GM12878 (cell line): ENCODE results near the gene NEAT1.

Experiments
- CTCF ChIP-seq, 3 experiments: IDR thresholded peaks in 2 of 3; conservative IDR thresholded peaks in 1 of 3; 2 replicates each; pipeline ENCODE4 v1.5.1; 2011; ENCODE audit warnings: low read depth in 3 of 3, low read length in 3 of 3, mild to moderate bottlenecking in 3 of 3, control low read depth in 2 of 3, moderate library complexity in 2 of 3, inconsistent platforms in 1 of 3, mixed read lengths in 1 of 3; ENCODE audit not compliant: control insufficient read depth in 2 of 3, insufficient read depth in 1 of 3; ENCODE audit errors: extremely low read depth in 1 of 3
- EP300 ChIP-seq, 2 experiments: fragments of 150-350 bp in 1 of 2; IDR thresholded peaks; 2 replicates each; pipeline ENCODE4 v1.6.1; 2011 to 2012; ENCODE audit warnings: low read depth in 2 of 2, low read length in 2 of 2, borderline replicate concordance in 1 of 2, improper control_type of control experiment in 1 of 2, inconsistent platforms in 1 of 2; ENCODE audit not compliant: control insufficient read depth in 1 of 2
- ESRRA ChIP-seq: IDR thresholded peaks from 2 replicates; pipeline ENCODE4 v1.6.1; 2012; ENCODE audit warnings: mild to moderate bottlenecking, low read length, improper control_type of control experiment
- HCFC1 ChIP-seq: fragments of 150-350 bp; IDR thresholded peaks from 2 replicates; pipeline ENCODE4 v1.6.1; 2014; ENCODE audit warnings: low read length
- NFYB ChIP-seq: IDR thresholded peaks from 2 replicates; pipeline ENCODE4 v1.6.1; 2011; ENCODE audit warnings: low read depth, mild to moderate bottlenecking, low read length, improper control_type of control experiment, moderate library complexity; ENCODE audit not compliant: insufficient read depth
- POLR2A ChIP-seq: IDR thresholded peaks from 2 replicates; pipeline ENCODE4 v1.6.1; 2011; ENCODE audit warnings: low read depth, mild to moderate bottlenecking, low read length
- RELB ChIP-seq: fragments of 450-650 bp; IDR thresholded peaks from 2 replicates; pipeline ENCODE4 v1.6.1; 2017; ENCODE audit warnings: low read depth, mild to moderate bottlenecking, moderate library complexity

DNA sequence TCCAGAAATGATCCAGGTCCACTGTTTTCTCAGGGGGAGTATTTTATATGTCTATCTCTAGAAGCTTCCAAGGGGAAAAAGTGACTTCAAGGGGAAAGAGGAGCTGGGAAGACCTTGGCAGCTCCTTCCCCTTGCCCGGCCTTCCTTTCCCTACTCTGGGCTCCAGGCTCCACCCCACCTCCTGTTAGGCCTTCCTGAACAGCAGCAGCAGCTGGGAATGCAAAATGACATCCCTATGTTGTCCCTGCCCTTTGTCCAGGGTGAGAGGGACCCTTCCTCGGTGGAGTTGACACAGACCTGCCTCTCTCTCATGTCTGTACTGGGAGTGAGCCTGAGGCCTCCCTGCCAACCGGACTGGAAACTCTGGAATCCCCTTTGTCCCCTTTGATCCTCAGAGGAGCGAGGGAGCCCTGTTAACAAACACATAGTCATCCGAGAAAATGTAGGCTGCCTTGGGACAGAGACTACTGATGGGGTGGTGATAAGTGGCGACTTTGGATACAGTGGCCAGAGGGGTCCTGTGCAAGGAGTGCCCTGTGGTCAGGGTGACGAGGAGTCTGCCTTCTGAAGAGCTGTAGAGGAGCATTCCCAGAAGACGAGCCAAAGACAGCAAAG is 67.2 kb downstream of the NEAT1 start:
- no peak for TF ChIP-seq CTCF (IDR thresholded peaks at IDR 0.05 in 2 of 3, conservative IDR thresholded peaks at IDR 0.05 in 1 of 3; ENCODE audit: control insufficient read depth in 2 of 3, extremely low read depth in 1 of 3, insufficient read depth in 1 of 3, low read depth in 3 of 3, low read length in 3 of 3)
- TF ChIP-seq EP300 (IDR thresholded peaks at IDR 0.05; ENCODE audit: borderline replicate concordance in 1 of 2, control insufficient read depth in 1 of 2, low read depth in 2 of 2, low read length in 2 of 2) = no peak
- TF ChIP-seq NFYB = no peak
- TF ChIP-seq POLR2A = no peak
- TF ChIP-seq HCFC1 = no peak
- no peak for TF ChIP-seq ESRRA
- TF ChIP-seq RELB = no peak
